HCT116 (cell line): ENCODE results near the gene TSPAN11.

Experiments used
- CBX3 ChIP-seq: IDR thresholded peaks from 2 replicates; pipeline ENCODE4 v1.6.1; 2012; ENCODE audit warnings: low read depth
- EZH2 ChIP-seq: fragments of 200-600 bp; sonication (generic); IDR thresholded peaks from 2 replicates; pipeline ENCODE4 v1.6.1; 2017; ENCODE audit warnings: antibody characterized with exemption, mixed run types
- POLR2A ChIP-seq: IDR thresholded peaks from 2 replicates; pipeline ENCODE4 v1.7.0; 2011; ENCODE audit warnings: borderline replicate concordance; ENCODE audit not compliant: insufficient read depth, insufficient read length; ENCODE audit errors: extremely low read depth
- POLR2AphosphoS5 ChIP-seq: IDR thresholded peaks from 2 replicates; pipeline ENCODE4 v1.6.1; 2011; ENCODE audit warnings: mild to moderate bottlenecking, low read depth, low read length, moderate library complexity
- RAD21 ChIP-seq: IDR thresholded peaks from 2 replicates; pipeline ENCODE4 v1.6.1; 2012; ENCODE audit warnings: low read depth, mild to moderate bottlenecking
- SIN3A ChIP-seq: IDR thresholded peaks from 2 replicates; pipeline ENCODE4 v1.6.1; 2012; ENCODE audit warnings: low read depth
- SP1 ChIP-seq: IDR thresholded peaks from 2 replicates; pipeline ENCODE4 v1.6.1; 2012; ENCODE audit warnings: low read depth
- TCF7L2 ChIP-seq: IDR thresholded peaks from 2 replicates; pipeline ENCODE4 v1.7.0; 2011; ENCODE audit warnings: borderline replicate concordance, inconsistent platforms; ENCODE audit not compliant: insufficient read depth, insufficient read length; ENCODE audit errors: extremely low read depth
- YY1 ChIP-seq: IDR thresholded peaks from 2 replicates; pipeline ENCODE4 v1.6.1; 2011; ENCODE audit warnings: low read length, low read depth, moderate library complexity, mild to moderate bottlenecking; ENCODE audit not compliant: insufficient replicate concordance; ENCODE audit errors: extremely low read depth
- ZNF274 ChIP-seq: fragments of 200-500 bp; sonication (Bioruptor generic); IDR thresholded peaks from 2 replicates; pipeline ENCODE4 v1.6.1; 2014; ENCODE audit warnings: mild to moderate bottlenecking, low read depth, low read length, inconsistent platforms
- TF ChIP-seq, protein P1 (sequence below), 3 experiments: fragments of 200-600 bp in 1 of 3; sonication (generic) in 1 of 3; IDR thresholded peaks in 2 of 3; conservative IDR thresholded peaks in 1 of 3; 2 replicates each; pipeline ENCODE4 v1.5.1; 2012 to 2017; ENCODE audit warnings: low read depth in 2 of 3, low read length in 2 of 3, antibody characterized with exemption in 1 of 3, borderline replicate concordance in 1 of 3, control low read depth in 1 of 3, mild to moderate bottlenecking in 1 of 3, mixed read lengths in 1 of 3, mixed run types in 1 of 3, moderate library complexity in 1 of 3; ENCODE audit not compliant: insufficient read depth in 1 of 3
- TF ChIP-seq, protein P2 (sequence below): IDR thresholded peaks from 2 replicates; pipeline ENCODE4 v1.6.1; 2012; ENCODE audit warnings: low read depth
- TF ChIP-seq, protein P3 (sequence below): IDR thresholded peaks from 2 replicates; pipeline ENCODE4 v1.6.1; 2012
- TF ChIP-seq, protein P4 (sequence below): IDR thresholded peaks from 2 replicates; pipeline ENCODE4 v1.6.1; 2012

DNA sequence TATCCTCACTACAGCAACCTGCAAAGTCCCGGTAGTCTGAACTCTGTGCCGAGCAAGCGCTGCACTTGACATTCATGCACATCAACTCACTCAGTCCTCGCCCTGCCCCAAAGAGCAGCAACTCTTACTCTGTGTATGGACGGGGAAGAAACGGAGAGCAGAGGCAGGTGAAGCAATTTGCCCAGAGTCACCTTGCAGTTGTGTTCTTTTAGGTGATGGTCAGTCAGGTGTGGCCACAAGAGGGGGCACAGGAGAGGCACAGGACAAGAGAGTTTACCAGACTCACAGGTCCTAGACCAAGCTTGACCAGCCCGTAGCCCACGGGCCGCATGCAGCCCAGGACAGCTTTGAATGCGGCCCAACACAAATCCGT, 39.1 kb downstream of the TSPAN11 start:
- TF ChIP-seq ZNF274 (no peak), POLR2A (no peak), SP1 (no peak), EZH2 (no peak), POLR2AphosphoS5 (no peak), YY1 (no peak), TCF7L2 (no peak), CBX3 (no peak), SIN3A (no peak), RAD21 (peak; percentile 42)
- TF ChIP-seq, protein P1, sequence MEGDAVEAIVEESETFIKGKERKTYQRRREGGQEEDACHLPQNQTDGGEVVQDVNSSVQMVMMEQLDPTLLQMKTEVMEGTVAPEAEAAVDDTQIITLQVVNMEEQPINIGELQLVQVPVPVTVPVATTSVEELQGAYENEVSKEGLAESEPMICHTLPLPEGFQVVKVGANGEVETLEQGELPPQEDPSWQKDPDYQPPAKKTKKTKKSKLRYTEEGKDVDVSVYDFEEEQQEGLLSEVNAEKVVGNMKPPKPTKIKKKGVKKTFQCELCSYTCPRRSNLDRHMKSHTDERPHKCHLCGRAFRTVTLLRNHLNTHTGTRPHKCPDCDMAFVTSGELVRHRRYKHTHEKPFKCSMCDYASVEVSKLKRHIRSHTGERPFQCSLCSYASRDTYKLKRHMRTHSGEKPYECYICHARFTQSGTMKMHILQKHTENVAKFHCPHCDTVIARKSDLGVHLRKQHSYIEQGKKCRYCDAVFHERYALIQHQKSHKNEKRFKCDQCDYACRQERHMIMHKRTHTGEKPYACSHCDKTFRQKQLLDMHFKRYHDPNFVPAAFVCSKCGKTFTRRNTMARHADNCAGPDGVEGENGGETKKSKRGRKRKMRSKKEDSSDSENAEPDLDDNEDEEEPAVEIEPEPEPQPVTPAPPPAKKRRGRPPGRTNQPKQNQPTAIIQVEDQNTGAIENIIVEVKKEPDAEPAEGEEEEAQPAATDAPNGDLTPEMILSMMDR (IDR thresholded peaks at IDR 0.05 in 2 of 3, conservative IDR thresholded peaks at IDR 0.05 in 1 of 3; ENCODE audit: borderline replicate concordance in 1 of 3, insufficient read depth in 1 of 3, low read depth in 2 of 3, low read length in 2 of 3), result peak; percentile 29 to 53 (median 49); a peak in 5 of 6 replicates
- TF ChIP-seq, protein P2, sequence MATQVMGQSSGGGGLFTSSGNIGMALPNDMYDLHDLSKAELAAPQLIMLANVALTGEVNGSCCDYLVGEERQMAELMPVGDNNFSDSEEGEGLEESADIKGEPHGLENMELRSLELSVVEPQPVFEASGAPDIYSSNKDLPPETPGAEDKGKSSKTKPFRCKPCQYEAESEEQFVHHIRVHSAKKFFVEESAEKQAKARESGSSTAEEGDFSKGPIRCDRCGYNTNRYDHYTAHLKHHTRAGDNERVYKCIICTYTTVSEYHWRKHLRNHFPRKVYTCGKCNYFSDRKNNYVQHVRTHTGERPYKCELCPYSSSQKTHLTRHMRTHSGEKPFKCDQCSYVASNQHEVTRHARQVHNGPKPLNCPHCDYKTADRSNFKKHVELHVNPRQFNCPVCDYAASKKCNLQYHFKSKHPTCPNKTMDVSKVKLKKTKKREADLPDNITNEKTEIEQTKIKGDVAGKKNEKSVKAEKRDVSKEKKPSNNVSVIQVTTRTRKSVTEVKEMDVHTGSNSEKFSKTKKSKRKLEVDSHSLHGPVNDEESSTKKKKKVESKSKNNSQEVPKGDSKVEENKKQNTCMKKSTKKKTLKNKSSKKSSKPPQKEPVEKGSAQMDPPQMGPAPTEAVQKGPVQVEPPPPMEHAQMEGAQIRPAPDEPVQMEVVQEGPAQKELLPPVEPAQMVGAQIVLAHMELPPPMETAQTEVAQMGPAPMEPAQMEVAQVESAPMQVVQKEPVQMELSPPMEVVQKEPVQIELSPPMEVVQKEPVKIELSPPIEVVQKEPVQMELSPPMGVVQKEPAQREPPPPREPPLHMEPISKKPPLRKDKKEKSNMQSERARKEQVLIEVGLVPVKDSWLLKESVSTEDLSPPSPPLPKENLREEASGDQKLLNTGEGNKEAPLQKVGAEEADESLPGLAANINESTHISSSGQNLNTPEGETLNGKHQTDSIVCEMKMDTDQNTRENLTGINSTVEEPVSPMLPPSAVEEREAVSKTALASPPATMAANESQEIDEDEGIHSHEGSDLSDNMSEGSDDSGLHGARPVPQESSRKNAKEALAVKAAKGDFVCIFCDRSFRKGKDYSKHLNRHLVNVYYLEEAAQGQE, result no peak
- TF ChIP-seq, protein P3, sequence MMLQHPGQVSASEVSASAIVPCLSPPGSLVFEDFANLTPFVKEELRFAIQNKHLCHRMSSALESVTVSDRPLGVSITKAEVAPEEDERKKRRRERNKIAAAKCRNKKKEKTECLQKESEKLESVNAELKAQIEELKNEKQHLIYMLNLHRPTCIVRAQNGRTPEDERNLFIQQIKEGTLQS, result no peak
- TF ChIP-seq, protein P4, sequence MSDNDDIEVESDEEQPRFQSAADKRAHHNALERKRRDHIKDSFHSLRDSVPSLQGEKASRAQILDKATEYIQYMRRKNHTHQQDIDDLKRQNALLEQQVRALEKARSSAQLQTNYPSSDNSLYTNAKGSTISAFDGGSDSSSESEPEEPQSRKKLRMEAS, result no peak
